ENCODE data around the gene CLEC9A.

The CLEC9A gene

GRCh38 chr12:10113075-10113474 is 82.6 kb downstream of the CLEC9A start:
- peak; percentile 12 for DNase-seq

GRCh38 chr12:10113920-10114319 is 83.4 kb downstream of the CLEC9A start:
- no peak for DNase-seq

- no peak for DNase-seq
Observed at GRCh38 chr12:10115311-10115710, 84.8 kb downstream of the CLEC9A start.
